ENCODE measurements around the gene FILIP1L.

FILIP1L gene

DNA sequence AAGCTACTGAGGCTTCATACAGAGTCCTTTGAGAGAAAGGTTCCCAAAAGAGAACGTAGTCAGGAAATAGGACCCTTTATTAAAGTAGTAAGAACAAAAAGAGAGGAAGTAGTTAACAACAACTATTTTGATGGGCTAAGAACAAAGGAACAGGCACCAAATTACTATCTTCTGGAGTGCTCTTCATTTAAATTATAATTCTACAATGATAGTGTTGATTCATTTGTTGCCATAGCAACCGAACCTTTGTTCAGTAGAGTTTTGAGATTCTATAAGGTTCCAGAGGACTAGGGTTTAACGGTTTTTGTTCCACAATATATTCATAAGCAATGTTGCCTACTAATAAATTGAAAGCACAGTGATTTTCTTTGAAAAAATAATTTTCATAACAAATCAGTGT is 217.8 kb downstream of the FILIP1L start:
- Histone ChIP-seq H3K4me3 (ENCODE audit: low read depth in 1 of 2, low read length in 1 of 2) (no peak overlapping the region), H3K4me1 (ENCODE audit: control insufficient read depth in 1 of 2, insufficient read depth in 1 of 2, low read depth in 1 of 2, low read length in 1 of 2) (peaks cover 10 to 16% of the 10 kb centered on the region in 2 experiments), H3K36me3 (no peaks in the 10 kb centered on the region), H3K9me3 (no peaks in the 10 kb centered on the region), H3K27me3 (no peaks in the 10 kb centered on the region), H3K27ac (peak overlapping the region; percentile 24)
- no peak for TF ChIP-seq CTCF (IDR thresholded peaks at IDR 0.05)

GRCh38 chr3:99895703-99896441 is 218.4 kb downstream of the FILIP1L start:
- no peaks in the 10 kb centered on the region for H3K36me3 ChIP-seq
- H3K4me1 ChIP-seq (ENCODE audit: control insufficient read depth in 1 of 2, insufficient read depth in 1 of 2, low read depth in 1 of 2, low read length in 1 of 2), result peaks cover 10 to 12% of the 10 kb centered on the region in 2 experiments
- H3K27me3 ChIP-seq, result no peaks in the 10 kb centered on the region
- H3K9me3 ChIP-seq, result no peaks in the 10 kb centered on the region
- no peak for TF ChIP-seq CTCF (IDR thresholded peaks at IDR 0.05)
- no peak overlapping the region for H3K4me3 ChIP-seq (ENCODE audit: low read depth in 1 of 2, low read length in 1 of 2)
- peak overlapping the region; percentile 24 for H3K27ac ChIP-seq

GRCh38 chr3:99895131-99895696 is 219.1 kb downstream of the FILIP1L start:
- TF ChIP-seq CTCF (IDR thresholded peaks at IDR 0.05), result no peak
- Histone ChIP-seq H3K27me3 (no peaks in the 10 kb centered on the region), H3K36me3 (no peaks in the 10 kb centered on the region), H3K4me3 (ENCODE audit: low read depth in 1 of 2, low read length in 1 of 2) (no peak overlapping the region), H3K9me3 (no peaks in the 10 kb centered on the region), H3K4me1 (ENCODE audit: control insufficient read depth in 1 of 2, insufficient read depth in 1 of 2, low read depth in 1 of 2, low read length in 1 of 2) (peaks cover 10 to 12% of the 10 kb centered on the region in 2 experiments), H3K27ac (peak overlapping the region; percentile 24)

- no peak overlapping the region for H3K27ac ChIP-seq
- TF ChIP-seq CTCF (IDR thresholded peaks at IDR 0.05), result no peak
- H3K27me3 ChIP-seq, result no peaks in the 10 kb centered on the region
- H3K9me3 ChIP-seq, result no peaks in the 10 kb centered on the region
- H3K36me3 ChIP-seq, result no peaks in the 10 kb centered on the region
- peaks cover 10 to 12% of the 10 kb centered on the region in 2 experiments for H3K4me1 ChIP-seq (ENCODE audit: control insufficient read depth in 1 of 2, insufficient read depth in 1 of 2, low read depth in 1 of 2, low read length in 1 of 2)
- H3K4me3 ChIP-seq (ENCODE audit: low read depth in 1 of 2, low read length in 1 of 2), result no peak overlapping the region
Observed at GRCh38 chr3:99892332-99892731, 222.0 kb downstream of the FILIP1L start.

DNA sequence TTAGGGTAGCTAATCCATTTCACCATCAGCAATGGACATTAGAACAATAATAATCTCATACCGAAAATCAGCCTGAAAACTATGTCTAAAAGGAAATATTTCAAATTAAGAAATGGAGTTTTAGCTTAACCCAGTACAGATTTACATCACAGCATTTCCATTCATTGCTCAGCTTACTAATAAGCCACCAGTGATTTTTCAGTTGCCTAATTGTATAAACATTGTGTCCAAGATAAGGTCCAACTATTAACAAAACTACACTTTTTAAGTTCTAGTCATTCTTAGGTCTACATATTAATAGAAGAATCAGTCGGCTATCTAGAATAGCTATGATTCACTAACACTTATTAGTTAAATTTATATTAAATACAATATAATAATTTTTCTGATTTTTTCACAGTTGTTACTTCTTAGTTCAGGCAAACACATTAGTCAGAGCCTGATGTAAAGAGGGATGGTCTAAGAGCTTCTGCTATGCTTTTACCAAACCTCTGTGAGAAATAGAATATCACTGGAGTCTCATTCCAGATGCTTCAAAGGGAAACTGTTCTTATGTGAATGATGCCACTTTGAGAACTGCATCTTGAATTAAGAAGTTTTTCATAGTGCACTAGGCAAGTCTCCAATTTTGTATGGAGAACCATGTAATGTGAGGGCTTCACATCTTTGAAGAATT is 222.6 kb downstream of the FILIP1L start:
- no peaks in the 10 kb centered on the region for H3K9me3 ChIP-seq
- no peaks in the 10 kb centered on the region for H3K36me3 ChIP-seq
- no peak overlapping the region for H3K27ac ChIP-seq
- H3K27me3 ChIP-seq, result no peaks in the 10 kb centered on the region
- peaks cover 10 to 12% of the 10 kb centered on the region in 2 experiments for H3K4me1 ChIP-seq (ENCODE audit: control insufficient read depth in 1 of 2, insufficient read depth in 1 of 2, low read depth in 1 of 2, low read length in 1 of 2)
- no peak overlapping the region for H3K4me3 ChIP-seq (ENCODE audit: low read depth in 1 of 2, low read length in 1 of 2)
- TF ChIP-seq CTCF (IDR thresholded peaks at IDR 0.05), result no peak

All from neutrophil (primary cell).